MCF 10A (cell line): Measurements from ENCODE around the gene UMAD1. TPM values are rescaled to one million over a fixed set of nuclear protein-coding genes. Genes with fewer than 3 reads are reported as not detected.
A peak's percentile ranks its signal among the peaks of the same experiment; 100 is the strongest.

ENCODE experiments used
- BruUV-seq: library from RNA; stranded (reverse); fragments of 400-500 nt; replicated peaks from 2 replicates; lab custom pipeline; 2021; lab: Mats Ljungman, UMichigan
- CTCF ChIA-PET: fragments of 300-600 bp; sonication (Branson Sonifier 250); formaldehyde crosslinking; extraction: SDS; loops from one replicate; lab custom pipeline; 2021; ENCODE audit warnings: antibody characterized with exemption, inconsistent platforms; lab: Yijun Ruan, JAX
- POLR2A ChIA-PET: fragments of 300-600, 350-650 bp; sonication (Branson Sonifier 250); formaldehyde crosslinking; extraction: SDS; loops from one replicate; lab custom pipeline; 2020; ENCODE audit warnings: antibody characterized with exemption, inconsistent platforms; lab: Yijun Ruan, JAX
- DNase-seq: peaks from one replicate; pipeline ENCODE4 v3.0.0-alpha.2; 2018; ENCODE audit not compliant: unreplicated experiment
- H3K27ac Mint-ChIP-seq: one replicate; pipeline ENCODE4 v1.8.0; 2022; ENCODE audit warnings: mild to moderate bottlenecking, low read depth, mixed read lengths; ENCODE audit not compliant: unreplicated experiment
- H3K27me3 Mint-ChIP-seq: one replicate; pipeline ENCODE4 v1.8.0; 2022; ENCODE audit warnings: mixed read lengths; ENCODE audit not compliant: insufficient read depth, unreplicated experiment
- H3K36me3 Mint-ChIP-seq: one replicate; pipeline ENCODE4 v1.8.0; 2022; ENCODE audit warnings: mild to moderate bottlenecking, moderate library complexity, mixed read lengths; ENCODE audit not compliant: insufficient read depth, unreplicated experiment
- H3K4me1 Mint-ChIP-seq: one replicate; pipeline ENCODE4 v1.8.0; 2022; ENCODE audit warnings: mixed read lengths; ENCODE audit not compliant: insufficient read depth, unreplicated experiment
- H3K4me3 Mint-ChIP-seq: one replicate; pipeline ENCODE4 v1.8.0; 2022; ENCODE audit warnings: mild to moderate bottlenecking, moderate library complexity, mixed read lengths; ENCODE audit not compliant: unreplicated experiment
- H3K9me3 Mint-ChIP-seq: one replicate; pipeline ENCODE4 v1.8.0; 2022; ENCODE audit warnings: mixed read lengths; ENCODE audit not compliant: unreplicated experiment
- intact Hi-C: fragments of 100-400 bp; cut with micrococcal nuclease; formaldehyde crosslinking; loops from 2 replicates; pipeline ENCODE4 v1.14.1; 2022
- total RNA-seq: library from RNA; stranded (reverse); gene quantifications from 2 replicates; pipeline ENCODE4 v1.2.3, GENCODE V29; 2022
- TF ChIP-seq, protein P1 (sequence below): fragments of 200-600 bp; IDR thresholded peaks from one replicate; pipeline ENCODE4 v1.8.0; 2022; ENCODE audit warnings: antibody characterized with exemption, mild to moderate bottlenecking; ENCODE audit not compliant: unreplicated experiment

Gene UMAD1
- total RNA-seq, 1 experiment from 2014 or later: 7.1 TPM

DNA sequence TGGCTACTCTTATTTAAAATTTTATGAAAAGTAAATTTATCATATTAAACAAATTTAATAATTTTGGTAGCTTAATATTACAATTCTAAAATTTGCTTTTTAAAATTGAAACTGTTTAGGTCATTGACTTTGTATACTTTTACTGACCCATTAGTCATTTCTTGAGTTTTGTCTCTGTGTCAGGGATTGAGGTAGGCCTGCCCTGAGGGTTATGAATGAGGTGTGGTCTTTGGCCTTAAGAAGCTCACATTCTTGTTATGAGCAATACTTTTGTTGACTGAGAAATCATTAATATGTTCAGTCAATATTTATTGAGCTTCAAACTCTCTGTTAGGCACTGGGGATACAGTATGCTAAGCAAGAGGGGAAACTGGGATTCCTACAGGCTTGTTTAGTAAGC is 124.9 kb downstream of the UMAD1 start:
- ChIA-PET CTCF (interaction anchor here (0.6 to 2.6 kb wide), 12 partner anchors 8 to 665 kb away, joined by 3 to 18 read pairs (median 4); no protein-coding TSS in a partner anchor), POLR2A (interaction anchor here (0.7 to 5.4 kb wide), 21 partner anchors 7 to 666 kb away, joined by 3 to 80 read pairs (median 4); partner anchors contain the start of genes GLCCI1, RPA3 and UMAD1)
- peaks cover 43% of the 10 kb centered on the region for H3K4me1 Mint-ChIP-seq
- DNase-seq: peak; percentile 54
- H3K4me3 Mint-ChIP-seq: no peak overlapping the region
- intact Hi-C loops: no loop called here
- TF ChIP-seq, protein P1, sequence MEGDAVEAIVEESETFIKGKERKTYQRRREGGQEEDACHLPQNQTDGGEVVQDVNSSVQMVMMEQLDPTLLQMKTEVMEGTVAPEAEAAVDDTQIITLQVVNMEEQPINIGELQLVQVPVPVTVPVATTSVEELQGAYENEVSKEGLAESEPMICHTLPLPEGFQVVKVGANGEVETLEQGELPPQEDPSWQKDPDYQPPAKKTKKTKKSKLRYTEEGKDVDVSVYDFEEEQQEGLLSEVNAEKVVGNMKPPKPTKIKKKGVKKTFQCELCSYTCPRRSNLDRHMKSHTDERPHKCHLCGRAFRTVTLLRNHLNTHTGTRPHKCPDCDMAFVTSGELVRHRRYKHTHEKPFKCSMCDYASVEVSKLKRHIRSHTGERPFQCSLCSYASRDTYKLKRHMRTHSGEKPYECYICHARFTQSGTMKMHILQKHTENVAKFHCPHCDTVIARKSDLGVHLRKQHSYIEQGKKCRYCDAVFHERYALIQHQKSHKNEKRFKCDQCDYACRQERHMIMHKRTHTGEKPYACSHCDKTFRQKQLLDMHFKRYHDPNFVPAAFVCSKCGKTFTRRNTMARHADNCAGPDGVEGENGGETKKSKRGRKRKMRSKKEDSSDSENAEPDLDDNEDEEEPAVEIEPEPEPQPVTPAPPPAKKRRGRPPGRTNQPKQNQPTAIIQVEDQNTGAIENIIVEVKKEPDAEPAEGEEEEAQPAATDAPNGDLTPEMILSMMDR: no peak
- no peaks in the 10 kb centered on the region for H3K9me3 Mint-ChIP-seq
- H3K27me3 Mint-ChIP-seq: no peaks in the 10 kb centered on the region
- no peaks in the 10 kb centered on the region for H3K36me3 Mint-ChIP-seq
- H3K27ac Mint-ChIP-seq: peak overlapping the region; percentile 93
- BruUV-seq: no TSS peak

DNA sequence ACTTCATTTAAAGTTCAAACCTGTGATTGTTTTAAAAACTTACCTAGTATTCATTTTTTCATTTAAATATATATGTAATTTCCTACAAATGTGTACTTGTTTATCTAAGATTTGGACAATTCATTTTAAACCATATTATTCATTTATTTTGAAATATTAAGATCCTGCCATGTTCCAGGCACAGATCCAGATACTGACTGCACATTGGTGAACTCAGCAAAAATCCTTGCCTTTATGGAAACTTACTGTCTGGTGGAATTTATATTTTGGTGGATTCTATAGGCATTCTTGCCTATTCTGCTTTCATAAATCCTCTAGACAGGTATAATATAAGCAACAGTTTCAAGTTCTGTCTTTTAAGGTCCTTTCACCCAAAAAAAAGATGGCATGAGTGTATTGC is 126.1 kb downstream of the UMAD1 start:
- Mint-ChIP-seq H3K27me3 (no peaks in the 10 kb centered on the region), H3K36me3 (no peaks in the 10 kb centered on the region), H3K4me3 (no peak overlapping the region), H3K4me1 (peaks cover 45% of the 10 kb centered on the region), H3K27ac (no peak overlapping the region), H3K9me3 (no peaks in the 10 kb centered on the region)
- BruUV-seq: no TSS peak
- intact Hi-C loops: no loop called here
- DNase-seq: no peak
- TF ChIP-seq, protein P1: no peak
- CTCF ChIA-PET: interaction anchor here (0.6 to 1.3 kb wide), 3 partner anchors 204 to 422 kb away, joined by 4 read pairs; no protein-coding TSS in a partner anchor
- POLR2A ChIA-PET: interaction anchor here (0.6 to 5.4 kb wide), 9 partner anchors 47 to 667 kb away, joined by 3 to 80 read pairs (median 6); partner anchors contain the start of genes GLCCI1, RPA3 and UMAD1

DNA sequence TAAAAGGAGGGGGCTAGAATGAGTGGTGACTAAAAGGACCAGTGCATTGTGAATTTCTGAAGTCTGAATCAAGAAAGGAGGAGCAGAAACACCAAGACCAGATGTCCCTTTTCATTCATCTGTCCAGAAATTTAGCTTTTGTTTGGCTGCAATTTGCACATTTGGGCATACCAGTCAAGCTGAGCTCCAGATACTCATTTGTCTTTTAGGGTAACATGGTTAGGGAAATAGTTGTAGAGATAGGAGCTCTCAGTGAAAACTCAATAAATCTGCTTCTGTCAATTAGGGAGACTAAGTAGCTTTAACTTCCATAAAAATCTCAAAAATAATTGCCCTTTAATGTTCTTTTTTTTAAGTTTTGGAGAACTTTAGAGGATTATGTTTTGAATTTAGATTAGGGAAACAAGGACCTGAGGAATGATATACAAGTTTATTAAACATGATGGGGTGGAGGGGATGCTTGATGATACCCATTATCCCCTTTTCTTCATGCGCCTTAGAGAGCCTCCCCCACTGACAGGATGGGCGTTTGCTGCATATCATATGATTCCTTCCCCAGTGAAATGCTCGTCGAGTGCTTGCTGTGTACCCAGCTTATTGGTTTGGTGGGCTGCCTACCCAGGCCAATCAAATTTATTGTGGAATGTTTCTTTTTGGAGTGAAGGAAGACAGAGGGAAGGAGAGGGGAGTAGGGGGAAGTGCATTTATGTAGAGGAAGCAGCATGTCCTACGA is 128.6 kb downstream of the UMAD1 start:
- DNase-seq: no peak
- ChIA-PET CTCF (interaction anchor here (0.6 to 2.4 kb wide), 4 partner anchors 9 to 129 kb away, joined by 3 to 9 read pairs (median 3); no protein-coding TSS in a partner anchor), POLR2A (interaction anchor here (0.7 to 1.7 kb wide), 9 partner anchors 30 to 212 kb away, joined by 3 to 6 read pairs (median 3); partner anchors contain the start of gene UMAD1)
- Mint-ChIP-seq H3K4me3 (no peak overlapping the region), H3K4me1 (peaks cover 47% of the 10 kb centered on the region), H3K27ac (no peak overlapping the region), H3K36me3 (no peaks in the 10 kb centered on the region), H3K9me3 (no peaks in the 10 kb centered on the region), H3K27me3 (no peaks in the 10 kb centered on the region)
- TF ChIP-seq, protein P1: no peak
- no TSS peak for BruUV-seq
- intact Hi-C loops: no loop called here
